NCI-H187 treated with DMSO at 0.1 percent for 48 hours (cell line): ENCODE results near the gene CANX.

Source experiments
- DNase-seq: peaks from one replicate; lab custom pipeline; 2025; lab: John Stamatoyannopoulos, UW

CANX gene

DNA sequence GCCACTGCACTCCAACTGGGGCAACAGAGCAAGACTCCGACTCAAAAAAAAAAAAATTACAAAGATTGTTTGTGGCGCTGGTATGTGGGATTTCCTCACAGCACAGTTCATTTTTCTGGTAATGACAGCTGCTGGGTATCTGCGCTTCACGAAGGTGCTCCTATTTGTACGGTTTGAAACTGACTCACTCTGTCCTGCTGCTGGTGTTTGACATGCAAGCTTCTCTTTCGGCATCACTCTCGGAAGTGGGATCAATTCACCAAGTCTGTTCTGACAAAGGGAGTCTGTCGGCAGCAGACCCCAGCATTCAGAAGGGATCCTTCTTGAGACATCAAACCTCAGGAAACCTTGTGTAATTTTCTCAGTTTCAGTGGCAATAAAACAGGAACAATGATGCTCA is 60.2 kb downstream of the CANX start:
- no peak for DNase-seq

DNA sequence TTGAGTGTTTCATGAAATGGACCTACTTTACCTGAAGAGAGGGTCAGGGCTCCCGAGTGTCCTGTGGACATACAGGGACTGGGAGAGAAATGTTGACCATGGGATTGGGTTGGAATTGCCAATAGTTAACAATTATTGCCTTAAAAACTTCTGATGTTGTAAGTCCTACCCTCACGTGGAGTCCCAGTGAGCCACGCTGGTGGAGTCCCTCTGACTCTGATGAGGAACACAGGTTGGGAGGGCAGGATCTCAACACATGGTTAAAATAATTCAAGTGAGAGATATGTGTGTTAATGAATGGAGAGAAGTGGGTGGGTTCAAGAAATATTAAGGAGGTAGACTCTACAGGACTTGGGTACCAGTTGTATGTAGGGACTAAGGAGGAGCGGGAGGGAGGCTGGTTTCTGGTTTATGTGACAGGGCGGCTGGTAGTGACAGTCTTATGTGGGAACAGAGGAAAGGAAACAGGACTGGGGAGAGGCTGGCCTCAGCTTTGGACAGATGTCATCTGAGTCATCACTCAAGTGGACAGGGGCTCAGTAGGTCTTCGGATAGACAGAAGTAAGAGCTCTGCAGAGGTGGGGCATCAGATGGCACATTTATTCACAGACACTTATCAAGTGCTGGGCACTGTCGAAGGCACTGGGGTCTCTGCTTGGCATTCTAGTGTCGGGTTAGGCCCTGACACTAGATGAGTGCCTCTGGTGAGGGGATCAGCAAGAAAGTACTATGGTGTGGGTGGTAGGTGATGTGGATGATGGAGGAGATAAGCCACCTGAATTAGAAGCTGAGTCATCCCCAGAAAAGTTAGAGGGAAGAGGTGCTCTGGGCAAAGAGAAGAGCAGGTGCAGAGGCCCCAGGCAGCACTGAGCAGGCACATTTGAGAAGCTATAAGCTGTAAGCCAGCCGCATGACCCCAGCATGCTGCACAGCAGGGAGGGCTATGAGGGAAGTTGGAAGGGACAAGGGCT is 61.1 kb downstream of the CANX start:
- no peak for DNase-seq

DNA sequence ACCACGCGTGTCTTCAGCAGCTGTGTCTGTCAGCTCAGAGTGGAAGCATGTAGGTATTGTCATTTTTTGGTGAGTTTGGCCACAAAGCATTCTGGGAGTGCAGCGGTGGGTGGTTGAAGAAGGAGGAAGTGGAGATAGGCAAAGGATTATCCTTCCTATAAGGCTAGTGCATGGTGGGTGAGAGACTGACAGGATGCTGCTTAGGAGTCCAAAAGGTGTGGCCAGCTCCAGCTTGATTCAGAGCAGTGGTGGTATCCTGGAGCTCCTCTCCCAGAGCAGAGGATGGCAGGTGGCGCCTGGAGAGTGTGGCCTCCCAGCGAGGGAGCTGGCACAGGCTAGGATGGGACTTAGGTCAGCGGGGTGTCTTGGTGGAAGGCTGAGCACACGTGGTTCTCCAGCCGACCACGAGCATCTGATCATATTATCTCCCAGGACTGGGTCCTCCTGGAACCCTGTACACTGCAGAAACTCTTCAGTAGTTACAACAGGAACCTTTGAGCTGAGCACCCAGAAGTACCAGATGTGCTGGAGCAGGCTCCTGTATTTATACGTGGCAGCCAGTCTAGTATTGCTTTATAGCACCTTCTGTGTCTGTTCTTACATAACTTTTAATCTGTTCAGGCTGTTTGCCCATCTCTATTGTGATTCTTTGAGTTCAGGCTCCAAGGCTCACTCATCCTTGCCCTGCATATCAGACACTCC is 63.5 kb downstream of the CANX start:
- DNase-seq: no peak

DNA sequence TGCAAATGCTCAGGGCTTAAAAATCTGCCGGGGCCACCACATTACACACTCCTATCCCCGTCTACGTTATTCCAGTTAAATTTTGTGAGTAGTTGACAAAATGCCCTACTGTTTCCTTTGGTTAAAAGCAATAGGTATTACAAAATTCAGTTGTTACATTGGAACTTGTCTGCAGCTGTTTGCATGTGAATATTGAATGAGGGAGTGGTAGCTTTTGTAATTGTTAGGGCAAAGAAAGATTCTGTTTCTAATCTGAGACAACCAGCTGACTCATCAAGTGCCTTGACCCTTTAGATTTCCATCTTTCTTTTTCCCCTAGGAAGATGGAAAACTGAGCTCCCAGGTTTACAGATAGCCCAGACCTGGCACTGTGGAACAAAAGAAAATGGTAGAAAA is 64.0 kb downstream of the CANX start:
- no peak for DNase-seq

DNA sequence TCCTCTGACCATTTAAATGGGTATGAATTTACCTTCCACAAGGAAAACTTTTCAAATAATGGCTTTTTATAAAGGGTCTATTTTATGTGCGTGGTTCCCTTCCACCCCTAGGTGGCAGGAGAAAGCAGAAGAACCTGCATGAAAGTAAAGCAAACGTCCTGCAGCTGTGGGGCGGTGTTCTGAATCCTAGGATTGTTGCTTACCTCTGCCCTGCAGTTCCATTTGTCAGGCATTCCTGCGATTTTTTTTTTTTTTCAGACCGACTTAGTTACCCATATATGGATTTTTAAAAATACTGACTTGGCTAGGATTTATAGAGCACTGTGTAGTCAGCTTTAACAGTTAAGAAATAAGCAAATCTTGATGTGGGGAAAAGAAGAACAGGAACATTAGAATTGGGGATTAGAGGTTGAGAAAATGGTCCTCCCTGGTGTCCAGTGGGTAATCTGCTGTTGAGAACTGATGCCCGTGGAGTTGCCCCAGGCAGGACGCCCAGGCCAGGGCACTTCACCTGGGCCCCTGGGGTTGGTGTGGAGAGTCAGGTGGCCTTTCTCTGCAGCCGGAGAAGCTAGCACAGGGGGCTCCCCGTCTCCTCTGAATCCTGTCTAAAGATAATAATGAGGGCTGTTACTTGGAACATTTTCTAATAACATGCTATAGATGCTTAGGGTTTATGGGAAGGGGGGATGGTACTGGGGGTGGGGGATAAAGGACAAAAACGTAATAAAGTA is 64.6 kb downstream of the CANX start:
- DNase-seq: no peak

DNA sequence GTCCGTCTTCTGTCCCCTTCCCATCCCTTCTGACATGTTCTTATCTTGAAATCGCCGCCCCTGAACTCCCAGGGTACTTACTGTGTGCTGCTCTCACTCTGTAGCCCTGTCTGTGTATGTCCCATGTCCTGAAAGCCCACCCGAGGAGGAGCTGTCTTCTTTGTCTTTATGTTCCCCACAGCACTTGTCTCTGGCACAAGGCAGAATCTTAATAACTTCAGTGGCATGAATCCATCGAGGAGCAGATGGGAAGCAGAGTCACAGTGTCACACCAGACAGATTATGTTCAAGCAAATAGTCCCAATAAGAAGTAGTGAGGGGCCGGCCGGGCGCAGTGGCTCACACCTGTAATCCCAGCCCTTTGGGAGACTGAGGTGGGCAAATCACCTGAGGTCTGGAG is 65.3 kb downstream of the CANX start:
- DNase-seq: no peak

DNA sequence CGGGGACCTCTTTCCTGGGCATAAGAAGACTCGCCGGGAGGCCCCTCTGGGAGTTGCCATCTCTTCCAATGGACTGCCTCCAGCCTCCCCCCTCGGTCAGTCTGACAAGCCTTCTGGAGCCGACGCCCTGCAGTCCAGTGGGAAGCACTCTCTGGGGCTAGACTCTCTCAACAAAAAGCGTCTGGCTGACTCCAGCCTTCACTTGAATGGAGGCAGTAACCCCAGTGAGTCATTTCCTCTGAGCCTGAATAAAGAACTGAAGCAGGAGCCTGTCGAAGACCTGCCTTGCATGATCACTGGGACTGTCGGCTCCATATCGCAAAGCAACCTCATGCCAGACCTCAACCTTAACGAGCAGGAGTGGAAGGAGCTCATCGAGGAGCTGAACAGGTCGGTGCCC is 66.6 kb downstream of the CANX start:
- DNase-seq: no peak

DNA sequence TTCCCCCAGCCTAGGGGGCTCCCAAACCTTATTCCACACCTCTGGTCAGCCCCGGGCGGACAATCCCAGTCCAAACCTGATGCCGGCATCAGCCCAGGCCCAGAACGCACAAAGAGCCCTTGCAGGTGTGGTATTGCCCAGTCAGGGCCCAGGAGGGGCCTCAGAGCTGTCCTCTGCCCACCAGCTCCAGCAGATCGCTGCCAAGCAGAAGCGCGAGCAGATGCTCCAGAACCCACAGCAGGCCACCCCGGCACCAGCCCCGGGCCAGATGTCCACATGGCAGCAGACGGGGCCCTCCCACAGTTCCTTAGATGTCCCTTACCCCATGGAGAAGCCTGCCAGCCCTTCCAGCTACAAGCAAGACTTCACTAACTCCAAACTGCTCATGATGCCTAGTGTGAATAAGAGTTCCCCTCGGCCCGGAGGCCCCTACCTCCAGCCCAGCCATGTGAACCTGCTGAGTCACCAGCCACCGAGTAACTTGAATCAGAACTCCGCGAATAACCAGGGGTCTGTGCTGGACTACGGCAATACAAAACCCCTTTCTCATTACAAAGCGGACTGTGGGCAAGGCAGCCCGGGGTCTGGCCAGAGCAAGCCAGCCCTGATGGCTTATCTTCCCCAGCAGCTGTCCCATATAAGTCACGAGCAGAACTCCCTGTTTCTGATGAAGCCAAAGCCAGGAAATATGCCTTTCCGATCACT is 67.4 kb downstream of the CANX start:
- DNase-seq: no peak

DNA sequence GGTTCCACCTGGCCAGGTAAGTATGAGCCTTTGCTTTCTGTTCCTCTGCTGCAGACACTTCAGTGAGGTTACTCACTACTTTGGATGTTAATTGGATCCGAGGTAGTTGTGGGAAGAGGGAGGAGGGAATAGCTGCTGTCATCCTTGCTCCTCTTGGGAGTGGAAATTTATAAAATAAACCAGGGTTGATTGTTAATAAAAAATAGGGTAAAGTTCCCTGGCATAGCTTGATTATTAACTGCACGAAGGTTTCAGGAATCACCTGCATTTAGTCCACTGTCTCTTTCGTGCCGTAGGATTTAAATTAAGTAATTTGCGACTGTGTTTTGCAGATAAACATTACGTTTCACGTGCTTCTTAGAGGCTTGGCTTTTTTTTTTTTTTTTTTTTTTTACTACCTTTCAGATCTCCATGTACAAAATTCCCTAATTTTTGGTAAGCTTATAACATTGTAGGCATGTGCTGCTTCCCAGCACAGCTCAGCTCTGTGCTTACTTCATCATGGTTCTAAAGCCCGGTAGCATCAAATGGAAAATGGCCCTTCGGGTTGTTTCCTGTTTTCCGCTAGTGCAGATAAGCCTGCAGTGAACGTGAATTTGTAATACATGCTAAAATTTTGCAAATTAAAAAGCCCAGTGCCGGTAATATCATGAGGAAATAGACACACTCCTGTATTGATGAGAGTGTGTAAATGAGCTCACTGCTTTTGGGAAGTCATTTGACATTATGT is 68.1 kb downstream of the CANX start:
- no peak for DNase-seq

DNA sequence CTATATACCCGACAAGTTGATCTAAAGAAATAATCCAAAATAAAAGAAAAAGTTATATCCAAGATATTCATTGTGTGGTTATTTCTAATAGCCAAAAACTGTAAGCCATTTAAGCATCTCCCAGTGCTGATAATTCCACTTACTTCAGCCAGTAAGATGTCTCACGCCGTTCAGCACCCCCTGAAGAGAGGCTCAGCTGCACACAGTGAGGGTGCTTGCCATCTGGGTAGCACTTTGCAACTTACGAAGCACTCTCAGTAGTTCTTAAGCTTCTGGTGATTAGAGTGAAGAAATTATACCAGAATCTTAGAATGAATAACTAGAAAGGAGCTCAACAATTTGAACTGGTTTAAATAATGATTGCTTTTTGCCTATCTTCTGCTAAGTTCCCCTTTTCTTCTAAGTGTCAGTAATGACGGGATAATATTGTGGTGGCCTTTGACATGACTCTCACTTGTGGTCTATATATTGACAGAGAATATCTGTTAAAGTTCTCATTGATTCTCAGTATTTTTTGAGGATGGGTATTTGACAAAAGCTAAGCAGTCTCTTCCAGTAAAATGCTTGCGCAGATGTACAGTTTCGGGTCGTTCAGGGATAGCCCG is 68.8 kb downstream of the CANX start:
- no peak for DNase-seq

DNA sequence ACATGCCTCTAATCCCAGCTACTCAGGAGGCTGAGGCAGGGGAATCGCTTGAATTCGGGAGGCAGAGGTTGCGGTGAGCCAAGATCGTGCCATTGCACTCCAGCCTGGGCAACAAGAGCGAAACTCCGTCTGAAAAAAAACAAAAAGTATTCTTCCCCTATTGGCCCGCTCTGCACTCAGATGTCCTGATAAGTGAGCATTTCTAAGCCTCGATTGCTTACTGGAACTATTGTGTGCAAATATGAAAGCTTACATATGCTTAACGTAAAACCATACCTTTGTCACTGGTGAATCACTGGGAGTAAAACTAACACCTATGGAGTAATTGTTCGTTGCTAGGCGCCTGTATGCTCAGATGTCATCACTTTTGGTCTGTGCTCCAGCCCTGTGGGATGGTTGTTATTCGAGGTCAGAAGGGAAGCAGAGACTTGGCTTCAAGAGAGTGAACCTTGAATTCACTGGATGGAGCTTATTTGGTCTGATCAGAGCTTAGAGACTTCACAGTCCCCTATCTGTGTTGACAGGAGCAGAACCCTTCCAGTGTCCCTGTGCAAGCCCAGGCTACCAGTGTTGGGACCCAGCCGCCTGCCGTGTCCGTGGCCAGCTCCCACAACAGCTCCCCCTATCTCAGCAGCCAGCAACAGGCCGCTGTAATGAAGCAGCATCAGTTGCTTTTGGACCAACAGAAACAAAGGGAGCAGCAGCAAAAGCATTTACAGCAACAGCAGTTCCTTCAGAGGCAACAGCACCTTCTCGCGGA is 69.7 kb downstream of the CANX start:
- no peak for DNase-seq

DNA sequence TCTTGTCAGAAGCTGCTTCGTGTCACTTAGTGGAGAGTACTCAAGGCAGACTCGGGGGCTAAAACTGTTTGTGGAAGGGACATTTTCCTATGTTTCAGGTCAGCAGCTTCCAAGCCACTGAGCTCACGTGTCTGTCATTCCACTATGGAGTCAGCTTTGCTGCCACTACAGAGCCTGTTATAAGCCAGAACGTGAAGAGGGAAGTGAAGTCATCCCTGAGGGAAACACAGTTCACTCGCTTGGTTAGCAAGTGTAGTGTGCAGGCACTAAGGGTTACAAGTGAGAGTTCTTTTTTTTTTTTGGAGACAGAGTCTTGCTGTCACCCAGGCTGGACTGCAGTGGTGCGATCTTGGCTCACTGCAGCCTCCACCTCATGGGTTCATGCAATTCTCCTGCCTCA is 70.5 kb downstream of the CANX start:
- no peak for DNase-seq

DNA sequence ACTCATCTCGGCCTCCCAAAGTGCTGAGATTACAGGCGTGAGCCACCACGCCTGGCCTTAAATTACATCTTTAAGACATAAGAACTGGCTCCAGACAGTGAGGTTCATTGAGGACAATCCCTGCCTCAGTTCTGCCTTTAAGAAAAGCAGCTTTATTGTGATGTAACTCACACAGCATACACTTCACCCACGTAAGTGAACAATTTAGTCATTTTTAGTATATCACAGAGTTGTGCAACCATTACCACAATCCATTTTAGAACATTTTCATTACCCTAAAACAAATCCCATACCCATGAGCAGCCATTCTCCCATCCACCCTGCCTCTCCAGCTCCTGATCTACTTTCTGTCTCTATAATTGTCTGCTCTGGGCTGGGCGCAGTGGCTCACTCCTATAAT is 71.0 kb downstream of the CANX start:
- DNase-seq: no peak

DNA sequence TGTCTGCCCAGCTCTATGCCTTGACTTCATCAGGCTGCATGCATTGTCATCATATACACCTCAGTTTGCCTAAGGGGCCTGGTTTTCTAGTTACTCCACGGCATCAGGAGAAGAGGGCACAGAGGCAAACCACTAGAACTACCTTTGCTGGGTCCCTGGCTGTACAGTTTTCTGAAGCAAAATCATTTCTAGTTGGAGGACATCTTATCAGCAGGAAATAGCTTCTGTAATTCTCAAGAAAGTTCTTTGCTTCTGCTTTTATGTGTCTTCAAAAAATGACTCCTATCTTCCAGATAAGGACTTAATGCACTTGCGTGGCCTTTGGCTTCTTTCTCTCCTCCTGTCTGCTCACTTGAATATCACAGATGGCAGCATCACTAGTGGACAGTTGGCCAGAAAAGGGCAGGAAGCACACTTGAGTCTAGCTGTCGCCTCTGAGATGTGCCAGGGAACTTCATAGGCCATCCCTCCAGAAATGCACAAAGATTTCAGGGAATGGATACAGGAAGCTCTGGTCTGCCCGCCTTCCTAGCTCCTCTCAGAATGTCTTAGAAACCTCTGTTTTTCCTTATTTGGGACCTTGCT is 72.6 kb downstream of the CANX start:
- no peak for DNase-seq

DNA sequence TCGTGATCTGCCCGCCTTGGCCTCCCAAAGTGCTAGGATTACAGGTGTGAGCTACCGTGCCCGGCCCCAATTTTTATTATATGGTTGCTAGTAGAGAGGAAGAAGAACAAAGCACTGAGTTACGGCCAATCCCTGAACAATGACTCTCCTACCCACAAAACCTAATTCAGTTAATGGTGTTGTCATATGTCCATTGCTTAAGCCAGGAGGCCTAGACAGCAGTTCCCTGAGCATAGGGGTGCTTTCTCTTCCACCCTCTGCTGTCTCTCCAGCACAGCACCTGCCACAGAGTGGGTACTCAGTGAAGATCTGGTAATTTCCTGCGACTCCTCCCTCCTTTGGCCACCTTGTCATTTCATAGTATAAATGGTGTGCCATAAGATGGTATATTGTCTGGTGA is 73.6 kb downstream of the CANX start:
- no peak for DNase-seq

DNA sequence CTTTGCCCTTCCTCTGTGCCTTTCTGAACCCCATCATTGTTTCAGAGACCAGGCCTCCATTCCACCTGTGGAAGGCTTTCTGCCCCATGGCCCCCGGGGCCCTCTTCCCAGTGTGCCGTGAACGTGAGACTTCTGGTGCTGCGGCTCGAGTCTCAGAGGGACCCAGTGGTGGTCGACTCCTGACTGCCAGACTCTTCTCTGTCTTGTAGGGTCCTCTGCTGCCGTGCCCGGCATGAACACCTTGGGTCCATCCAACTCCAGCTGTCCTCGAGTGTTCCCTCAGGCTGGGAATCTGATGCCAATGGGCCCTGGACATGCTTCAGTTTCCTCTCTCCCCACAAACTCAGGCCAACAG is 74.9 kb downstream of the CANX start:
- DNase-seq: no peak

DNA sequence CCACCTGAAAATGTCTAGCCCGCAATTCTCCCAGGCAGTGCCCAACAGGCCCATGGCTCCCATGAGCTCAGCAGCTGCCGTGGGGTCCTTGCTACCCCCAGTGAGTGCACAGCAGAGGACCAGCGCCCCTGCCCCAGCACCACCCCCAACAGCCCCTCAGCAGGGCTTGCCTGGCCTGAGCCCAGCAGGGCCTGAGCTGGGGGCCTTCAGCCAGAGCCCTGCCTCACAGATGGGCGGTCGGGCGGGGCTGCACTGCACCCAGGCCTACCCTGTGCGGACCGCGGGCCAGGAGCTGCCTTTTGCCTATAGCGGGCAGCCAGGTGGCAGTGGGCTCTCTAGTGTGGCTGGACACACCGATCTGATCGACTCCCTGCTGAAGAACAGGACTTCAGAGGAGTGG is 75.7 kb downstream of the CANX start:
- DNase-seq: no peak

DNA sequence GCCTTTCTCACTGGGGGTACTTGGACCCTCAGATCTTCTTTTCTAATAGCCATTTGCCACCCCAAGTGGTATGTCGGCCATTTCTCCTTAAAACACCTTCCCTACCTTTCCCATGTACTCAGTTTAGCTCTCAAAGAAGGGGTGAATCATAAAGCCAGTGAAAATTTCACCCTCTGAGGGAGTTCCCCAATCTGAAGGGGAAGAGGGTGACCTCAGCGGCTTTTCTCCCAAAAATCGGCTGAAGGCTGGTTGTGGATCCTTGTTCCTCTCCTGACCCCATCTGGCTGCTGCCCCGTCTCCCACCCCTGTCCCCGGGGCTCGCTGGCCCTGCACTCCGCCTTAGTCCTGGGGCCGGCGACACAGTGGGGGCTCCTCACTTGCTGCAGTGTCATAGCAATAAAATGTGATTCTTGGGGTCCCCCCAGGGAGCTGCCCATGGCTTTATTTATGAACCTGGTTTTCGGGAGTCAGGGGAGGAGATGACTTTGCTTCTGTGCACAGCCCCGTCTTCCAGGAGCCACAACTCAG is 77.7 kb downstream of the CANX start:
- DNase-seq: no peak

DNA sequence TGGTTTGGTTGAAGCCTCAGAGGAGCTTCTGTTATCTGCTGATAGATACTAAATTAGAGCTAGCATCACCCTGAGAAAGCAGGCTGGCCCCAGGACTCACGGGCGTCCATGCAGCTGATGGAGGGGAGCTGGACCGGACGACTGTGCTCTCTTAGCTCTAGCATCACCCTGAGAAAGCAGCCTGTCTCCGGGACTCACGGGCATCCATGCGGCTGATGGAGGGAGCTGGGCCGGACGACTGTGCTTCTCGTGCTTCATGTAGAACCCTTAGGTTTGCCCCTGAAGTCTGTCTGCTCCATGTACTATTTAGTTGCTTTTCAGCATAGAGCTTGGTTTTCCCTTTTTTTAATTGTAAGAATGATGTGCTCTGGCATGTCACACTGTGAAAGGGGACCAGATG is 78.7 kb downstream of the CANX start:
- no peak for DNase-seq

DNA sequence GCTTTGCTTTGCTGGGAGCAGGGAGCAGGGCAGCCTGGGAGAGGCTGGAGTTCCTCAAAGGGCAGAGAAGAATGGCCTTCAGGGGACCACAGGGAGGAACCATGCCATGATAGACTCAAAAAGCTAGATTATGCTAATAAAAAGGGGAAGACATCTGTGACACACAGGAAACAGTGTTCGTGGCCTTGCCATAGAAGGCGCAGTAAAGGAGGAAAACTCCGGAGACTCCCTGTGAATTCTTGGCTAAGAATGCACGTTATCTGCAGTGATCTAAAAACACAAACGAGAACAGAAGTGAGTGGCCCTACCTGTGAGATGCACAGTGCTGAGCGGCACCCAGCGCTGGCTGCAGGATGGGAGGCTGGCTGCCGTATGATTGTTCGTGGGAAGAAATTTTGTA is 79.1 kb downstream of the CANX start:
- DNase-seq: no peak
